HepG2 (cell line): ENCODE results near the gene POLQ. TPM values are rescaled to one million over a fixed set of nuclear protein-coding genes. Genes with fewer than 3 reads are reported as not detected.

Experiments
- ATAC-seq: fragments of 200-7000 bp; cut with Tn5 transposase; 3 replicates; pipeline ENCODE4 v1.9.1; 2020; ENCODE audit warnings: mild to moderate bottlenecking, moderate library complexity
- BruUV-seq: library from RNA; stranded (reverse); fragments of 400-500 nt; replicated peaks from 2 replicates; lab custom pipeline; 2021; lab: Mats Ljungman, UMichigan
- CTCF ChIA-PET: fragments of 300-600 bp; formaldehyde crosslinking; extraction: SDS; loops from one replicate; lab custom pipeline; 2021; ENCODE audit warnings: low total read pairs, inconsistent platforms, low intra/inter-chr PET ratio; lab: Yijun Ruan, JAX
- POLR2A ChIA-PET: fragments of 350-600 bp; sonication (Branson Sonifier 250); formaldehyde crosslinking; loops from one replicate; lab custom pipeline; 2020; ENCODE audit warnings: antibody characterized with exemption, inconsistent platforms; lab: Yijun Ruan, JAX
- DNase-seq: peaks from one replicate; pipeline ENCODE4 v3.0.0-alpha.2; 2015; ENCODE audit warnings: low spot score
- FAIRE-seq: peaks from 3 replicates; lab custom pipeline; 2011; peaks lifted over from hg19 to GRCh38; lab: Jason Lieb, UNC
- H2AFZ ChIP-seq: one replicate; pipeline ENCODE4 v1.6.1; 2011; ENCODE audit warnings: low read length, inconsistent platforms
- H3K27ac ChIP-seq: fragments of 300-600 bp; 3 replicates; pipeline ENCODE4 v1.8.0; 2011; ENCODE audit warnings: mixed run types, mild to moderate bottlenecking, mixed read lengths, low read length, inconsistent platforms; ENCODE audit not compliant: insufficient read depth; ENCODE audit errors: extremely low read length
- H3K27me3 ChIP-seq, 2 experiments: fragments of 200-600 bp in 1 of 2; 2 replicates in 1 of 2; 3 replicates in 1 of 2; pipeline versions ENCODE4 v1.6.0 to v1.8.0; 2011; ENCODE audit warnings: low read length in 2 of 2, mild to moderate bottlenecking in 2 of 2, moderate library complexity in 2 of 2, inconsistent platforms in 1 of 2; ENCODE audit not compliant: insufficient read depth in 2 of 2, control insufficient read depth in 1 of 2
- H3K36me3 ChIP-seq, 2 experiments: fragments of 200-600 bp in 1 of 2; replicated peaks in 1 of 2; 2 replicates in 1 of 2; 3 replicates in 1 of 2; pipeline versions ENCODE4 v1.5.1 to v1.8.0; 2011; ENCODE audit warnings: low read length in 2 of 2, inconsistent platforms in 1 of 2; ENCODE audit not compliant: insufficient read depth in 2 of 2, control insufficient read depth in 1 of 2
- H3K4me1 ChIP-seq: 2 replicates; pipeline ENCODE4 v1.5.1; 2012; ENCODE audit warnings: low read length, inconsistent platforms; ENCODE audit not compliant: insufficient read depth
- H3K4me2 ChIP-seq: 2 replicates; pipeline ENCODE4 v1.6.0; 2011; ENCODE audit warnings: low read depth, low read length, inconsistent platforms
- H3K4me3 ChIP-seq, 3 experiments: fragments of 200-600 bp in 1 of 3; sonication (generic), shearing (Covaris generic) in 1 of 3; replicated peaks in 1 of 3; 2 replicates each; pipeline ENCODE4 v1.5.1; 2011 to 2016; ENCODE audit warnings: low read length in 3 of 3, inconsistent platforms in 2 of 3, low read depth in 2 of 3, mild to moderate bottlenecking in 2 of 3, control low read depth in 1 of 3, mixed read lengths in 1 of 3; ENCODE audit not compliant: insufficient read depth in 1 of 3
- H3K79me2 ChIP-seq: one replicate; pipeline ENCODE4 v1.6.1; 2011; ENCODE audit warnings: low read length, inconsistent platforms; ENCODE audit not compliant: insufficient read depth
- H3K9ac ChIP-seq: 2 replicates; pipeline ENCODE4 v1.6.0; 2011; ENCODE audit warnings: mild to moderate bottlenecking, low read depth, low read length, inconsistent platforms; ENCODE audit not compliant: insufficient read depth
- H3K9me3 ChIP-seq: 2 replicates; pipeline ENCODE4 v1.5.1; 2012; ENCODE audit warnings: mild to moderate bottlenecking, low read length
- H4K20me1 ChIP-seq: 2 replicates; pipeline ENCODE4 v1.6.0; 2011; ENCODE audit warnings: inconsistent platforms, mild to moderate bottlenecking, low read length, moderate library complexity; ENCODE audit not compliant: insufficient read depth
- DMTF1 ChIP-seq: sonication (generic); formaldehyde crosslinking; IDR thresholded peaks from 2 replicates; pipeline ENCODE4 v1.4.0; 2020; ENCODE audit warnings: mild to moderate bottlenecking, missing genetic modification reagents
- EZH2 ChIP-seq: conservative IDR thresholded peaks from 2 replicates; pipeline ENCODE4 v1.6.1; 2012; ENCODE audit warnings: mild to moderate bottlenecking, low read depth, low read length, moderate library complexity
- FIP1L1 ChIP-seq: fragments of 200-400 bp; formaldehyde crosslinking; IDR thresholded peaks from 2 replicates; pipeline ENCODE4 v1.6.1; 2018; ENCODE audit warnings: low read depth, mild to moderate bottlenecking, low read length, moderate library complexity, borderline replicate concordance; ENCODE audit not compliant: insufficient read depth
- FOXK1 ChIP-seq: sonication (generic); formaldehyde crosslinking; IDR thresholded peaks from 2 replicates; pipeline ENCODE4 v1.4.0; 2020; ENCODE audit warnings: low read depth, missing genetic modification reagents, borderline replicate concordance
- HOXA7 ChIP-seq: sonication (generic); formaldehyde crosslinking; IDR thresholded peaks from 2 replicates; pipeline ENCODE4 v1.8.1; 2022; ENCODE audit warnings: mild to moderate bottlenecking, missing genetic modification reagents, moderate library complexity
- MLX ChIP-seq: IDR thresholded peaks from 2 replicates; pipeline ENCODE4 v1.6.1; 2016
- ZNF251 ChIP-seq: sonication (generic); formaldehyde crosslinking; IDR thresholded peaks from 2 replicates; pipeline ENCODE4 v1.9.0; 2021; ENCODE audit warnings: mild to moderate bottlenecking, missing genetic modification reagents
- ZNF30 ChIP-seq: sonication (generic); formaldehyde crosslinking; IDR thresholded peaks from 2 replicates; pipeline ENCODE4 v1.5.0; 2020; ENCODE audit warnings: mild to moderate bottlenecking, missing genetic modification reagents
- ZNF589 ChIP-seq: sonication (generic); formaldehyde crosslinking; conservative IDR thresholded peaks from 2 replicates; pipeline ENCODE4 v1.8.0; 2022; ENCODE audit warnings: mild to moderate bottlenecking, moderate library complexity, missing genetic modification reagents
- WGBS: methylation state at CpG from one replicate; pipeline ENCODE4 v1.1.6; 2017; ENCODE audit warnings: low lambda C conversion rate; 5-methylcytosine and 5-hydroxymethylcytosine counted together
- in situ Hi-C: cut with HindIII; loops from 2 replicates; pipeline ENCODE4 v1.10.0; 2017; ENCODE audit warnings: low pct_unique_long_range_greater_than_20kb; ENCODE audit not compliant: extremely low pct_ligation_motif_present
- intact Hi-C: fragments of 100-400 bp; cut with micrococcal nuclease; formaldehyde crosslinking; loops from one replicate; pipeline ENCODE4 v1.10.0; 2022; ENCODE audit not compliant: unreplicated experiment
- polyA plus RNA-seq, 8 experiments: library from polyadenylated mRNA; depleted of rRNA in 3 of 8; stranded (reverse) in 7 of 8; unstranded in 1 of 8; fragments of >200 nt; fragmentation: Illumina TruSeq in 4 of 8; extraction: Trizol in 4 of 8; gene quantifications; 2 replicates each; pipeline versions ENCODE4 v1.2.1 to v1.2.3, GENCODE V29; 2011 to 2016; ENCODE audit warnings: low read depth in 4 of 8, missing spikeins in 1 of 8, mixed read lengths in 1 of 8; ENCODE audit not compliant: insufficient read depth in 1 of 8
- total RNA-seq, 5 experiments: library from RNA; depleted of rRNA; stranded (reverse); fragments of >200 nt; fragmentation: Illumina TruSeq; extraction: Trizol; gene quantifications; 2 replicates each; pipeline ENCODE4 v1.2.3, GENCODE V29; 2016; ENCODE audit warnings: low read depth in 1 of 5
- TF ChIP-seq, protein P1 (sequence below): sonication (generic); formaldehyde crosslinking; IDR thresholded peaks from 2 replicates; pipeline ENCODE4 v1.4.0; 2020; ENCODE audit warnings: missing genetic modification reagents
- TF ChIP-seq, protein P2 (sequence below): sonication (generic); formaldehyde crosslinking; IDR thresholded peaks from 2 replicates; pipeline ENCODE4 v1.4.0; 2020; ENCODE audit warnings: mild to moderate bottlenecking, low read depth, missing genetic modification reagents

Gene POLQ
- total and polyA plus RNA-seq, 2 of the 13 experiments (the other 11 are each of a cell fraction or from before 2014, with no cell fraction given): 2.5 to 18.6 TPM

DNA sequence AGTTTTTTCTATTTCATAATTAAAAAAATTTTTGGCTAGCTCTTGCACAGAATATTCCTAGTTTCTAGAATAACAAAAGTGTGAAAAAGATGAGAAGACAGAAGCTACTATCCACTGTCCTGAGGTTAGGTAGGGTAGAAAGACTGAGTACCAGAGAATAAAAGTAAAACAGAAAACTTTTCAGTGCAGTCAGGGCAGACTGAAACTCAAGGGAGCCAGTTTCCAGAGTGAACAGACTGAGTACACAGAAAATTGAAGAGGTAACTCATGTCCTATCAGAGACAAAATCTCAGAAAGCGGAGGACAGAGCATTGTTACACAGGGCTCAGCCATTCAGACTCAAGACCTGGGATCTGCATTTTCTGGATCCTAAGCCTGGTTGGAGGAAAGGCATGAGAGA is 38.6 kb upstream of the POLQ start:
- DNase-seq (no peak), FAIRE-seq (no peak), ATAC-seq (no peak)
- Histone ChIP-seq H3K79me2 (no peaks in the 10 kb centered on the region), H3K27ac (no peak overlapping the region), H4K20me1 (no peaks in the 10 kb centered on the region), H3K27me3 (no peaks in the 10 kb centered on the region; a peak in 1 of 5 replicates), H3K9ac (no peak overlapping the region), H3K4me2 (no peak overlapping the region), H3K4me1 (no peaks in the 10 kb centered on the region), H2AFZ (no peak overlapping the region), H3K9me3 (no peaks in the 10 kb centered on the region), H3K36me3 (no peaks in the 10 kb centered on the region), H3K4me3 (no peak overlapping the region)
- 25% methylated on average over 1 of the region's 1 CpG for WGBS
- BruUV-seq: no TSS peak
- in situ Hi-C loops: no loop called here
- ChIA-PET CTCF (no interaction called here), POLR2A (no interaction called here)
- no peak for TF ChIP-seq ZNF251 (CRISPR knock-in tag)
- no peak for TF ChIP-seq ZNF30 (CRISPR knock-in tag)
- TF ChIP-seq DMTF1 (CRISPR knock-in tag): no peak
- TF ChIP-seq, protein P1, sequence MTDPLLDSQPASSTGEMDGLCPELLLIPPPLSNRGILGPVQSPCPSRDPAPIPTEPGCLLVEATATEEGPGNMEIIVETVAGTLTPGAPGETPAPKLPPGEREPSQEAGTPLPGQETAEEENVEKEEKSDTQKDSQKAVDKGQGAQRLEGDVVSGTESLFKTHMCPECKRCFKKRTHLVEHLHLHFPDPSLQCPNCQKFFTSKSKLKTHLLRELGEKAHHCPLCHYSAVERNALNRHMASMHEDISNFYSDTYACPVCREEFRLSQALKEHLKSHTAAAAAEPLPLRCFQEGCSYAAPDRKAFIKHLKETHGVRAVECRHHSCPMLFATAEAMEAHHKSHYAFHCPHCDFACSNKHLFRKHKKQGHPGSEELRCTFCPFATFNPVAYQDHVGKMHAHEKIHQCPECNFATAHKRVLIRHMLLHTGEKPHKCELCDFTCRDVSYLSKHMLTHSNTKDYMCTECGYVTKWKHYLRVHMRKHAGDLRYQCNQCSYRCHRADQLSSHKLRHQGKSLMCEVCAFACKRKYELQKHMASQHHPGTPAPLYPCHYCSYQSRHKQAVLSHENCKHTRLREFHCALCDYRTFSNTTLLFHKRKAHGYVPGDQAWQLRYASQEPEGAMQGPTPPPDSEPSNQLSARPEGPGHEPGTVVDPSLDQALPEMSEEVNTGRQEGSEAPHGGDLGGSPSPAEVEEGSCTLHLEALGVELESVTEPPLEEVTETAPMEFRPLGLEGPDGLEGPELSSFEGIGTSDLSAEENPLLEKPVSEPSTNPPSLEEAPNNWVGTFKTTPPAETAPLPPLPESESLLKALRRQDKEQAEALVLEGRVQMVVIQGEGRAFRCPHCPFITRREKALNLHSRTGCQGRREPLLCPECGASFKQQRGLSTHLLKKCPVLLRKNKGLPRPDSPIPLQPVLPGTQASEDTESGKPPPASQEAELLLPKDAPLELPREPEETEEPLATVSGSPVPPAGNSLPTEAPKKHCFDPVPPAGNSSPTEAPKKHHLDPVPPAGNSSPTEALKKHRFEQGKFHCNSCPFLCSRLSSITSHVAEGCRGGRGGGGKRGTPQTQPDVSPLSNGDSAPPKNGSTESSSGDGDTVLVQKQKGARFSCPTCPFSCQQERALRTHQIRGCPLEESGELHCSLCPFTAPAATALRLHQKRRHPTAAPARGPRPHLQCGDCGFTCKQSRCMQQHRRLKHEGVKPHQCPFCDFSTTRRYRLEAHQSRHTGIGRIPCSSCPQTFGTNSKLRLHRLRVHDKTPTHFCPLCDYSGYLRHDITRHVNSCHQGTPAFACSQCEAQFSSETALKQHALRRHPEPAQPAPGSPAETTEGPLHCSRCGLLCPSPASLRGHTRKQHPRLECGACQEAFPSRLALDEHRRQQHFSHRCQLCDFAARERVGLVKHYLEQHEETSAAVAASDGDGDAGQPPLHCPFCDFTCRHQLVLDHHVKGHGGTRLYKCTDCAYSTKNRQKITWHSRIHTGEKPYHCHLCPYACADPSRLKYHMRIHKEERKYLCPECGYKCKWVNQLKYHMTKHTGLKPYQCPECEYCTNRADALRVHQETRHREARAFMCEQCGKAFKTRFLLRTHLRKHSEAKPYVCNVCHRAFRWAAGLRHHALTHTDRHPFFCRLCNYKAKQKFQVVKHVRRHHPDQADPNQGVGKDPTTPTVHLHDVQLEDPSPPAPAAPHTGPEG: no peak
- TF ChIP-seq EZH2: no peak
- TF ChIP-seq FIP1L1: no peak
- no peak for TF ChIP-seq FOXK1 (CRISPR knock-in tag)
- TF ChIP-seq ZNF589 (CRISPR knock-in tag): no peak
- TF ChIP-seq HOXA7 (CRISPR knock-in tag): no peak
- TF ChIP-seq, protein P2, sequence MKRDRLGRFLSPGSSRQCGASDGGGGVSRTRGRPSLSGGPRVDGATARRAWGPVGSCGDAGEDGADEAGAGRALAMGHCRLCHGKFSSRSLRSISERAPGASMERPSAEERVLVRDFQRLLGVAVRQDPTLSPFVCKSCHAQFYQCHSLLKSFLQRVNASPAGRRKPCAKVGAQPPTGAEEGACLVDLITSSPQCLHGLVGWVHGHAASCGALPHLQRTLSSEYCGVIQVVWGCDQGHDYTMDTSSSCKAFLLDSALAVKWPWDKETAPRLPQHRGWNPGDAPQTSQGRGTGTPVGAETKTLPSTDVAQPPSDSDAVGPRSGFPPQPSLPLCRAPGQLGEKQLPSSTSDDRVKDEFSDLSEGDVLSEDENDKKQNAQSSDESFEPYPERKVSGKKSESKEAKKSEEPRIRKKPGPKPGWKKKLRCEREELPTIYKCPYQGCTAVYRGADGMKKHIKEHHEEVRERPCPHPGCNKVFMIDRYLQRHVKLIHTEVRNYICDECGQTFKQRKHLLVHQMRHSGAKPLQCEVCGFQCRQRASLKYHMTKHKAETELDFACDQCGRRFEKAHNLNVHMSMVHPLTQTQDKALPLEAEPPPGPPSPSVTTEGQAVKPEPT (CRISPR knock-in tag): no peak
- TF ChIP-seq MLX (CRISPR knock-in tag): no peak
- intact Hi-C loops: no loop called here
